SU-DHL-6 (cell line): Measurements from ENCODE around the gene PLEKHG3.

ENCODE experiments used
- EZH2phosphoT487 ChIP-seq: fragments of 200-600 bp; sonication (generic), shearing (Covaris generic); conservative IDR thresholded peaks from 2 replicates; pipeline ENCODE4 v1.6.1; 2018; ENCODE audit warnings: mild to moderate bottlenecking, antibody characterized with exemption, low read length, moderate library complexity, mixed read lengths
- TF ChIP-seq, protein P1 (sequence below): fragments of 200-600 bp; sonication (generic); IDR thresholded peaks from one replicate; pipeline ENCODE4 v1.5.1; 2017; ENCODE audit warnings: antibody characterized with exemption, mild to moderate bottlenecking, low read length, moderate library complexity; ENCODE audit not compliant: insufficient read depth, poor library complexity, severe bottlenecking

DNA sequence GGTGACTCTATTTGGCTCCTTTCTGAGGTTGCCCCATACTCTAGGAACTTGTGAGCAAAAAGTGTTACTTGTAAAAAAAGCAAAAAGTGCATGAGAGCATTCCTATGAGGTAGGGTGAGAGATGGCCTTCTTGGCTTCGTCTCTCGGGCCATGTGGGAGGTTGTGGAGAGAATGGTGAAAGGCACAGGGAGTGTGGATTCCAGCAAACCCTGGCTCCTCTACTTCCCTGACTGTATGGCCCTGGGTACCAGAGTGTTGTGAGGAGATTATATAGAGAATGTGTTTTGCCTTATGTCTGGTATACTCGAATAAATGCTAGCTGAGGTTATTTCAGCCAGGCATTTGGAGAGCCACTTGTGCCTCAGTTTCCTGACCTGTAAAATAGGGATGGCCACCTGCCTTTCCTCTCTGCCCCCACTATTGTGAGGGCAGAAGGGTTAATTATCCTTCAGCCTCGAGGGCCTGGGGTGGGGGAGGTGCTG is 11.0 kb downstream of the PLEKHG3 start:
- TF ChIP-seq, protein P1, sequence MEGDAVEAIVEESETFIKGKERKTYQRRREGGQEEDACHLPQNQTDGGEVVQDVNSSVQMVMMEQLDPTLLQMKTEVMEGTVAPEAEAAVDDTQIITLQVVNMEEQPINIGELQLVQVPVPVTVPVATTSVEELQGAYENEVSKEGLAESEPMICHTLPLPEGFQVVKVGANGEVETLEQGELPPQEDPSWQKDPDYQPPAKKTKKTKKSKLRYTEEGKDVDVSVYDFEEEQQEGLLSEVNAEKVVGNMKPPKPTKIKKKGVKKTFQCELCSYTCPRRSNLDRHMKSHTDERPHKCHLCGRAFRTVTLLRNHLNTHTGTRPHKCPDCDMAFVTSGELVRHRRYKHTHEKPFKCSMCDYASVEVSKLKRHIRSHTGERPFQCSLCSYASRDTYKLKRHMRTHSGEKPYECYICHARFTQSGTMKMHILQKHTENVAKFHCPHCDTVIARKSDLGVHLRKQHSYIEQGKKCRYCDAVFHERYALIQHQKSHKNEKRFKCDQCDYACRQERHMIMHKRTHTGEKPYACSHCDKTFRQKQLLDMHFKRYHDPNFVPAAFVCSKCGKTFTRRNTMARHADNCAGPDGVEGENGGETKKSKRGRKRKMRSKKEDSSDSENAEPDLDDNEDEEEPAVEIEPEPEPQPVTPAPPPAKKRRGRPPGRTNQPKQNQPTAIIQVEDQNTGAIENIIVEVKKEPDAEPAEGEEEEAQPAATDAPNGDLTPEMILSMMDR, result no peak
- no peak for TF ChIP-seq EZH2phosphoT487
